ENCODE measurements around the gene GPR152.

- no peak for TF ChIP-seq CTCF (IDR thresholded peaks at IDR 0.05)
- TF ChIP-seq POLR2AphosphoS5 (IDR thresholded peaks at IDR 0.05) = no peak
- TF ChIP-seq EP300 (IDR thresholded peaks at IDR 0.05) = no peak
Observed at GRCh38 chr11:67438158-67438902, 14.2 kb downstream of the GPR152 start.

Measured in gastroesophageal sphincter (tissue), 3 donors.